Vagina (tissue), 2 donors: ENCODE results near the gene CUZD1. TPM values are rescaled to one million over a fixed set of nuclear protein-coding genes. Genes with fewer than 3 reads are reported as not detected.
"Not testable (repeated sequence)": the region's sequence is repeated elsewhere in the genome, so short reads cannot be mapped to it uniquely, and the experiment has no call there.

Source experiments
- DNase-seq, 2 donors: peaks; one replicate each; pipeline ENCODE4 v3.0.0-alpha.2; 2017; ENCODE audit errors: extremely low spot score in 2 of 2
- H3K27ac ChIP-seq: fragments of 200-600 bp; sonication (generic); one replicate; pipeline ENCODE4 v1.5.1; 2019
- H3K27me3 ChIP-seq: fragments of 200-600 bp; sonication (generic); one replicate; pipeline ENCODE4 v1.5.1; 2019
- H3K36me3 ChIP-seq, 2 donors: fragments of 200-600 bp; sonication (generic); one replicate each; pipeline ENCODE4 v1.5.1; 2017 to 2019
- H3K4me1 ChIP-seq: fragments of 200-600 bp; sonication (generic); one replicate; pipeline ENCODE4 v1.5.1; 2019
- H3K4me3 ChIP-seq, 2 donors: fragments of 200-600 bp; sonication (generic); 1 replicate in 1 of 2; 2 replicates in 1 of 2; pipeline ENCODE4 v1.5.1; 2016 to 2019
- H3K9me3 ChIP-seq: fragments of 200-600 bp; sonication (generic); one replicate; pipeline ENCODE4 v1.5.1; 2019
- POLR2A ChIP-seq, 2 donors: fragments of 450-650 bp; IDR thresholded peaks; one replicate each; pipeline ENCODE4 v1.6.1; 2017; ENCODE audit warnings: antibody characterized with exemption in 2 of 2, mild to moderate bottlenecking in 2 of 2, moderate library complexity in 2 of 2
- POLR2AphosphoS5 ChIP-seq, 2 donors: sonication (generic); formaldehyde crosslinking; IDR thresholded peaks; one replicate each; pipeline ENCODE4 v1.9.0; 2017; ENCODE audit warnings: antibody characterized with exemption in 2 of 2, mild to moderate bottlenecking in 2 of 2, low read depth in 1 of 2; ENCODE audit not compliant: insufficient read depth in 1 of 2
- intact Hi-C: fragments of 100-400 bp; cut with DNase I; formaldehyde crosslinking; loops from one replicate; pipeline ENCODE4 v1.15.1; 2023
- total RNA-seq: library from RNA; depleted of rRNA; stranded (reverse); fragments of >200 nt; gene quantifications from one replicate; pipeline ENCODE4 v1.2.3, GENCODE V29; 2016
- TF ChIP-seq, protein P1 (sequence below), 3 experiments: fragments of 450-650 bp in 2 of 3; fragments of 200-600 bp in 1 of 3; sonication (generic) in 1 of 3; IDR thresholded peaks; one replicate each; pipeline ENCODE4 v1.5.1; 2017 to 2019; ENCODE audit warnings: antibody characterized with exemption in 3 of 3, mild to moderate bottlenecking in 2 of 3, moderate library complexity in 2 of 3

Gene CUZD1
- total RNA-seq, 1 donor from 2014 or later: not detected

GRCh38 chr10:122863216-122864193, 17.8 kb upstream of the CUZD1 start:
- Histone ChIP-seq H3K4me3 (no peak overlapping the region), H3K27me3 (no peaks in the 10 kb centered on the region), H3K4me1 (no peaks in the 10 kb centered on the region), H3K27ac (no peak overlapping the region), H3K9me3 (no peaks in the 10 kb centered on the region), H3K36me3 (no peaks in the 10 kb centered on the region)
- intact Hi-C loops: no loop called here
- no peak for TF ChIP-seq POLR2AphosphoS5 (IDR thresholded peaks at IDR 0.05; ENCODE audit: insufficient read depth in 1 of 2, low read depth in 1 of 2)
- no peak for TF ChIP-seq POLR2A (IDR thresholded peaks at IDR 0.05)
- TF ChIP-seq, protein P1, sequence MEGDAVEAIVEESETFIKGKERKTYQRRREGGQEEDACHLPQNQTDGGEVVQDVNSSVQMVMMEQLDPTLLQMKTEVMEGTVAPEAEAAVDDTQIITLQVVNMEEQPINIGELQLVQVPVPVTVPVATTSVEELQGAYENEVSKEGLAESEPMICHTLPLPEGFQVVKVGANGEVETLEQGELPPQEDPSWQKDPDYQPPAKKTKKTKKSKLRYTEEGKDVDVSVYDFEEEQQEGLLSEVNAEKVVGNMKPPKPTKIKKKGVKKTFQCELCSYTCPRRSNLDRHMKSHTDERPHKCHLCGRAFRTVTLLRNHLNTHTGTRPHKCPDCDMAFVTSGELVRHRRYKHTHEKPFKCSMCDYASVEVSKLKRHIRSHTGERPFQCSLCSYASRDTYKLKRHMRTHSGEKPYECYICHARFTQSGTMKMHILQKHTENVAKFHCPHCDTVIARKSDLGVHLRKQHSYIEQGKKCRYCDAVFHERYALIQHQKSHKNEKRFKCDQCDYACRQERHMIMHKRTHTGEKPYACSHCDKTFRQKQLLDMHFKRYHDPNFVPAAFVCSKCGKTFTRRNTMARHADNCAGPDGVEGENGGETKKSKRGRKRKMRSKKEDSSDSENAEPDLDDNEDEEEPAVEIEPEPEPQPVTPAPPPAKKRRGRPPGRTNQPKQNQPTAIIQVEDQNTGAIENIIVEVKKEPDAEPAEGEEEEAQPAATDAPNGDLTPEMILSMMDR (IDR thresholded peaks at IDR 0.05): no peak
- no peak for DNase-seq

DNA sequence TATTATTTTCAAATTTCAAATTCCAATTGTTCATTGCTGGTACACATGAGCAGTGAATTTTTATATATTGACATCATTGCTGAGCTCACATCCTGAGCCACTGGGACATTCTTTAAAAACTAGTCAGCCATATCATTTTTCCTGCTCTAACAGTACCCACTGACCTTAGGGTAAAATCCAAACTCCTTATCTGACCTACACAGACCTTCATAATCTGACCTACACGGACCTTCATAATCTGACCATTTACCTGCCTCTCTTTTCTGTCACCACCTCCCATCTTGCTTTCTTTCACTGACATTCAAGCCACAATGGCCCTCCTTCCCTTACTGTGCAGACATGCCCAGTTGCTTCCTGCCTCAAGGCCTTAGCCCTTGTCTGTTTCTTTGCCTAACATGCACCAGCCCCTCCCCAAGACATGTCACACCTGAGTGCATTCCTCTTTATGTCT, 16.1 kb upstream of the CUZD1 start:
- intact Hi-C loops: no loop called here
- no peak for TF ChIP-seq POLR2AphosphoS5 (IDR thresholded peaks at IDR 0.05; ENCODE audit: insufficient read depth in 1 of 2, low read depth in 1 of 2)
- TF ChIP-seq, protein P1 (IDR thresholded peaks at IDR 0.05): no peak
- no peak for TF ChIP-seq POLR2A (IDR thresholded peaks at IDR 0.05)
- no peak overlapping the region for H3K4me3 ChIP-seq
- H3K9me3 ChIP-seq: no peaks in the 10 kb centered on the region
- H3K27ac ChIP-seq: no peak overlapping the region
- no peaks in the 10 kb centered on the region for H3K36me3 ChIP-seq
- no peaks in the 10 kb centered on the region for H3K4me1 ChIP-seq
- H3K27me3 ChIP-seq: no peaks in the 10 kb centered on the region
- no peak for DNase-seq

GRCh38 chr10:122859527-122859926, 13.9 kb upstream of the CUZD1 start:
- Histone ChIP-seq H3K27ac (no peak overlapping the region), H3K27me3 (no peaks in the 10 kb centered on the region), H3K4me1 (no peaks in the 10 kb centered on the region), H3K4me3 (no peak overlapping the region), H3K36me3 (no peaks in the 10 kb centered on the region), H3K9me3 (no peaks in the 10 kb centered on the region)
- TF ChIP-seq POLR2A (IDR thresholded peaks at IDR 0.05) (no peak), POLR2AphosphoS5 (IDR thresholded peaks at IDR 0.05; ENCODE audit: insufficient read depth in 1 of 2, low read depth in 1 of 2) (no peak)
- TF ChIP-seq, protein P1 (IDR thresholded peaks at IDR 0.05): no peak
- no peak for DNase-seq
- intact Hi-C loops: no loop called here

GRCh38 chr10:122858042-122858441, 12.4 kb upstream of the CUZD1 start:
- H3K4me3 ChIP-seq, H3K4me1 ChIP-seq, intact Hi-C loops, DNase-seq, H3K36me3 ChIP-seq, H3K27me3 ChIP-seq, H3K27ac ChIP-seq, H3K9me3 ChIP-seq: not testable (repeated sequence)

DNA sequence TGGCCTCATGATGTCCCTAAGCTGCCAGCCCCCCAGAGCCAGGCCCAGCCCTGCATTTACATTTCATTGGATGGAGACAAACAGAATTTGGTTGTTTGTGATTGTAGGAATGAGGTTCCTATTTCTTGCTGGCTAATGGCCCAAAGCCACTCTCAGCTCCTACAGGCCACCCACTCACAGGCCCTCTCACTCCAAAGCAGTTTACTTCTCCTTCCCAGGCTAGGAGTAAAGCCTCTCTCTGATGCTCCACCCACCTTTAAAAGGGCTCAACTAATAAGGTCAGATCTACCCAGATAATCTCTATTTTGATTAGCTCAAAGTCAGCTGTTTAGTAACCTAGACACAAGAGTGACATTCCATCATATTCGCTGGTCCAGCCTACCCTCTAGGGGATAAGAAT, 11.2 kb upstream of the CUZD1 start:
- TF ChIP-seq, protein P1 (IDR thresholded peaks at IDR 0.05): no peak
- TF ChIP-seq POLR2A (IDR thresholded peaks at IDR 0.05): no peak

More for the DNA sequence above, 11.2 kb upstream of the CUZD1 start:
- Histone ChIP-seq H3K27ac (no peak overlapping the region), H3K36me3 (no peaks in the 10 kb centered on the region), H3K27me3 (no peaks in the 10 kb centered on the region), H3K4me1 (no peaks in the 10 kb centered on the region), H3K9me3 (no peaks in the 10 kb centered on the region), H3K4me3 (no peak overlapping the region)
- intact Hi-C loops: no loop called here
- DNase-seq: no peak
